HEK293 (cell line): ENCODE results near the gene TOPAZ1.

Source experiments
- INSM2 ChIP-seq: fragments of 450-650 bp; formaldehyde crosslinking; IDR thresholded peaks from 2 replicates; pipeline ENCODE4 v1.5.1; 2016; ENCODE audit warnings: missing biosample characterization, missing genetic modification characterization
- KLF1 ChIP-seq: fragments of 450-650 bp; formaldehyde crosslinking; IDR thresholded peaks from 2 replicates; pipeline ENCODE4 v1.5.1; 2016; ENCODE audit warnings: missing biosample characterization, missing genetic modification characterization
- OSR2 ChIP-seq: fragments of 450-650 bp; formaldehyde crosslinking; IDR thresholded peaks from 2 replicates; pipeline ENCODE4 v1.5.1; 2016; ENCODE audit warnings: missing biosample characterization, missing genetic modification characterization
- RBAK ChIP-seq: fragments of 450-650 bp; formaldehyde crosslinking; IDR thresholded peaks from 2 replicates; pipeline ENCODE4 v1.5.1; 2016; ENCODE audit warnings: missing biosample characterization, missing genetic modification characterization
- ZBTB10 ChIP-seq: fragments of 450-650 bp; formaldehyde crosslinking; IDR thresholded peaks from 2 replicates; pipeline ENCODE4 v1.5.1; 2016; ENCODE audit warnings: missing biosample characterization, missing genetic modification characterization
- ZBTB11 ChIP-seq: fragments of 450-650 bp; formaldehyde crosslinking; conservative IDR thresholded peaks from 2 replicates; pipeline ENCODE4 v1.5.1; 2016; ENCODE audit warnings: low read depth, missing biosample characterization, missing genetic modification characterization
- ZBTB20 ChIP-seq: fragments of 450-650 bp; formaldehyde crosslinking; IDR thresholded peaks from 2 replicates; pipeline ENCODE4 v1.5.1; 2016; ENCODE audit warnings: missing biosample characterization, missing genetic modification characterization
- ZBTB21 ChIP-seq: fragments of 450-650 bp; formaldehyde crosslinking; IDR thresholded peaks from 2 replicates; pipeline ENCODE4 v1.5.1; 2017; ENCODE audit warnings: missing biosample characterization, missing genetic modification characterization
- ZBTB48 ChIP-seq: fragments of 450-650 bp; formaldehyde crosslinking; IDR thresholded peaks from 2 replicates; pipeline ENCODE4 v1.5.1; 2016; ENCODE audit warnings: missing biosample characterization, missing genetic modification characterization
- ZIC2 ChIP-seq: fragments of 450-650 bp; formaldehyde crosslinking; IDR thresholded peaks from 2 replicates; pipeline ENCODE4 v1.5.1; 2016; ENCODE audit warnings: missing biosample characterization, missing genetic modification characterization
- ZNF140 ChIP-seq: fragments of 450-650 bp; formaldehyde crosslinking; IDR thresholded peaks from 2 replicates; pipeline ENCODE4 v1.5.1; 2016; ENCODE audit warnings: missing biosample characterization, missing genetic modification characterization
- ZNF202 ChIP-seq: fragments of 450-650 bp; formaldehyde crosslinking; IDR thresholded peaks from 2 replicates; pipeline ENCODE4 v1.5.1; 2016; ENCODE audit warnings: missing biosample characterization, missing genetic modification characterization, borderline replicate concordance
- ZNF302 ChIP-seq: fragments of 450-650 bp; formaldehyde crosslinking; IDR thresholded peaks from 2 replicates; pipeline ENCODE4 v1.5.1; 2016; ENCODE audit warnings: missing biosample characterization, missing genetic modification characterization, low read depth
- ZNF324 ChIP-seq: fragments of 450-650 bp; formaldehyde crosslinking; IDR thresholded peaks from 2 replicates; pipeline ENCODE4 v1.5.1; 2016; ENCODE audit warnings: missing biosample characterization, missing genetic modification characterization
- ZNF350 ChIP-seq: fragments of 450-650 bp; formaldehyde crosslinking; IDR thresholded peaks from 2 replicates; pipeline ENCODE4 v1.5.0; 2017; ENCODE audit warnings: missing biosample characterization, mild to moderate bottlenecking, missing genetic modification characterization
- ZNF354C ChIP-seq: fragments of 450-650 bp; formaldehyde crosslinking; IDR thresholded peaks from 2 replicates; pipeline ENCODE4 v1.5.1; 2016; ENCODE audit warnings: missing biosample characterization, missing genetic modification characterization, low read depth, borderline replicate concordance
- ZNF366 ChIP-seq: fragments of 450-650 bp; formaldehyde crosslinking; conservative IDR thresholded peaks from 2 replicates; pipeline ENCODE4 v1.5.1; 2016; ENCODE audit warnings: missing biosample characterization, missing genetic modification characterization
- ZNF37A ChIP-seq: fragments of 450-650 bp; IDR thresholded peaks from 2 replicates; pipeline ENCODE4 v1.5.1; 2018; ENCODE audit warnings: missing biosample characterization, missing genetic modification characterization
- ZNF391 ChIP-seq: fragments of 450-650 bp; formaldehyde crosslinking; IDR thresholded peaks from 2 replicates; pipeline ENCODE4 v1.5.1; 2016; ENCODE audit warnings: low read depth, missing biosample characterization, missing genetic modification characterization, borderline replicate concordance
- ZNF423 ChIP-seq: fragments of 450-650 bp; formaldehyde crosslinking; IDR thresholded peaks from 2 replicates; pipeline ENCODE4 v1.5.1; 2016; ENCODE audit warnings: missing biosample characterization, missing genetic modification characterization
- ZNF473 ChIP-seq: fragments of 450-650 bp; formaldehyde crosslinking; IDR thresholded peaks from 2 replicates; pipeline ENCODE4 v1.5.1; 2017; ENCODE audit warnings: missing biosample characterization, missing genetic modification characterization
- ZNF510 ChIP-seq: fragments of 450-650 bp; formaldehyde crosslinking; IDR thresholded peaks from 2 replicates; pipeline ENCODE4 v1.5.1; 2018; ENCODE audit warnings: mild to moderate bottlenecking, missing genetic modification characterization, missing biosample characterization; ENCODE audit not compliant: insufficient replicate concordance
- ZNF521 ChIP-seq: fragments of 450-650 bp; formaldehyde crosslinking; IDR thresholded peaks from 2 replicates; pipeline ENCODE4 v1.5.1; 2017; ENCODE audit warnings: missing biosample characterization, mild to moderate bottlenecking, missing genetic modification characterization
- ZNF529 ChIP-seq: fragments of 450-650 bp; formaldehyde crosslinking; IDR thresholded peaks from 2 replicates; pipeline ENCODE4 v1.5.1; 2017; ENCODE audit warnings: missing genetic modification characterization, missing biosample characterization; ENCODE audit not compliant: insufficient replicate concordance
- ZNF549 ChIP-seq: fragments of 450-650 bp; IDR thresholded peaks from 2 replicates; pipeline ENCODE4 v1.5.1; 2018; ENCODE audit warnings: missing biosample characterization, missing genetic modification characterization, mild to moderate bottlenecking, inconsistent platforms, moderate library complexity
- ZNF571 ChIP-seq: fragments of 450-650 bp; formaldehyde crosslinking; IDR thresholded peaks from 2 replicates; pipeline ENCODE4 v1.5.0; 2017; ENCODE audit warnings: missing biosample characterization, missing genetic modification characterization
- ZNF585B ChIP-seq: fragments of 450-650 bp; formaldehyde crosslinking; IDR thresholded peaks from 2 replicates; pipeline ENCODE4 v1.5.1; 2016; ENCODE audit warnings: missing biosample characterization, missing genetic modification characterization
- ZNF747 ChIP-seq: fragments of 450-650 bp; formaldehyde crosslinking; IDR thresholded peaks from 2 replicates; pipeline ENCODE4 v1.5.1; 2016; ENCODE audit warnings: missing biosample characterization, missing genetic modification characterization
- ZNF785 ChIP-seq: fragments of 450-650 bp; formaldehyde crosslinking; IDR thresholded peaks from 2 replicates; pipeline ENCODE4 v1.5.1; 2016; ENCODE audit warnings: missing biosample characterization, missing genetic modification characterization
- ZNF843 ChIP-seq: fragments of 450-650 bp; formaldehyde crosslinking; IDR thresholded peaks from 2 replicates; pipeline ENCODE4 v1.5.1; 2016; ENCODE audit warnings: missing biosample characterization, missing genetic modification characterization
- ZSCAN4 ChIP-seq: fragments of 450-650 bp; formaldehyde crosslinking; IDR thresholded peaks from 2 replicates; pipeline ENCODE4 v1.5.1; 2017; ENCODE audit warnings: missing biosample characterization, missing genetic modification characterization

The TOPAZ1 gene

GRCh38 chr3:44338010-44338827 lies 96.5 kb downstream of the TOPAZ1 start, which contains the start of gene TCAIM (continued):
- TF ChIP-seq ZNF302 (tag by site-specific recombination) = no peak
- TF ChIP-seq ZNF785 = 0 out of 2 replicates have a peak, but pooled peaks have one; percentile 36
- no peak for TF ChIP-seq ZNF585B (tag by site-specific recombination)
- TF ChIP-seq ZIC2 = peak; percentile 78
- TF ChIP-seq ZNF571 (tag by site-specific recombination) = no peak
- peak; percentile 49; the same call in 1 of the 2 replicates for TF ChIP-seq KLF1 (tag by site-specific recombination)
- TF ChIP-seq ZBTB48 = peak; percentile 55; the same call in 1 of the 2 replicates
- TF ChIP-seq ZNF354C (tag by site-specific recombination) = no peak
- TF ChIP-seq ZNF521 = no peak
- no peak for TF ChIP-seq INSM2
- no peak for TF ChIP-seq ZNF202 (tag by site-specific recombination)
- TF ChIP-seq ZBTB11 (tag by site-specific recombination) = peak; percentile 41
- TF ChIP-seq RBAK = no peak
- no peak for TF ChIP-seq ZNF391
- no peak for TF ChIP-seq ZSCAN4 (tag by site-specific recombination)
- peak; percentile 85 for TF ChIP-seq ZNF366 (tag by site-specific recombination)
- TF ChIP-seq ZBTB20 (tag by site-specific recombination) = peak; percentile 71; the same call in 1 of the 2 replicates
- no peak for TF ChIP-seq ZNF747 (tag by site-specific recombination)
- TF ChIP-seq ZNF529 (tag by site-specific recombination) = no peak
- no peak for TF ChIP-seq ZNF510
- no peak for TF ChIP-seq ZNF350 (tag by site-specific recombination)
- TF ChIP-seq ZNF473 (tag by site-specific recombination) = no peak
- no peak for TF ChIP-seq ZBTB10 (tag by site-specific recombination)
- TF ChIP-seq ZNF37A = no peak
- peak; percentile 77; the same call in 1 of the 2 replicates for TF ChIP-seq ZNF324 (tag by site-specific recombination)
- peak; percentile 49 for TF ChIP-seq ZNF423 (tag by site-specific recombination)
- peak; percentile 60; the same call in 1 of the 2 replicates for TF ChIP-seq ZNF843 (tag by site-specific recombination)
- no peak for TF ChIP-seq ZNF140
- peak; percentile 53; the same call in 1 of the 2 replicates for TF ChIP-seq ZBTB21
- TF ChIP-seq OSR2 = no peak
- TF ChIP-seq ZNF549 (tag by site-specific recombination) = no peak
